GM18526 (cell line): ENCODE measurements around the gene TAF4.

Experiments
- POLR2A ChIP-seq: IDR thresholded peaks from 3 replicates; pipeline ENCODE4 v1.6.1; 2011; ENCODE audit not compliant: insufficient read length; ENCODE audit errors: extremely low read depth

Gene TAF4

DNA sequence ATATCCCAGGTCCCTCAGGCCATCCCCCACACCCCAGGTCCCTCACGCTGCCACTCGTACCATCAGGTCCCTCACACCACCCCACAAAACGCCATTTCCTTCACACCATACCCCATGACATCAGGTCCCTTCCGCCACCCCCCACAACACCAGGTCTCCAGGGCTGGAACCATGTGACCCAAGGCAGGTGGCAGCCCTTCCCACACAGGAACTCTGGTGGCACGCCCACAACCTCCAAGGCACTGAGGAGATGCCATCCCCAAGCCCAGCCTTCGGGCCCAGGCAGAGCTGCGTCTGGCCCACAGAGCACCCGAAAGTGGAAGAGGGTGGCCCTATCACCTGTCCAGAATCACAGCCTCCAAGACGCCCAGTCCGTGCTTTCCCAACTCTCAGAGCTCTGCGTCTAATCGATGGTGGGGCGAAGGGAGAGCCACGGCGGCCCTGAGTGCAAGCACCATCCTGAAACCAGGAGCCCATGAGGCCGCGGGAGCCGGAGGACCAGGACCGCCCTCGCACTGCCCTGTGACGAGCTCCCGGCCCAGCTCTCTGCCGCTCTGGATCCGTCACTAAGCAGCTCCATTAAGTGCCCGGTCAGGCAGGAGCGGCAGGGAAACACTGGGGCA, 12.7 kb downstream of the TAF4 start:
- no peak for TF ChIP-seq POLR2A

DNA sequence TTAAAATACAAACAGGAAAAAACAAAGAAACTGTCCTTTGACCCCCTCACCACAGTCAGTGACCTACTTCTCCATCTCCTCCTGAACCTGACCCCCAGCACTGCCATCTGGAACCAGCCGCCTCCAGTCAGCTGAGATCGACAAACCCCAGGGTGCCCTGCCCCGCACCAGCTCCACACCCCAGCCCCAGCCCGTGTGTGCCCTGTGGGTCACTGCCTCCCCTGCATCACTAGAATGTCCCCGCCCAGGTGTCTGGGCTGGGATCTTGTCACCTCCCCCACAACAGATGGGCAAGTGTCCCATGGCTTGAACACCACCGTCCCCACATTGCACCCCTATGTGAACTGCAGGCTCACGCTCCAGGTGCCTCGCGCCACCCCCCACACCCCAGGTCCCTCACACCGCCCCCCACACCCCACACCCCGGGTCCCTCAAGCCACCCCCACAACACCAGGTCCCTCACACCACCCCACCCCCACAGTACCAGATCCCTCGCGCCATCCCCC, 13.3 kb downstream of the TAF4 start:
- TF ChIP-seq POLR2A, result no peak

DNA sequence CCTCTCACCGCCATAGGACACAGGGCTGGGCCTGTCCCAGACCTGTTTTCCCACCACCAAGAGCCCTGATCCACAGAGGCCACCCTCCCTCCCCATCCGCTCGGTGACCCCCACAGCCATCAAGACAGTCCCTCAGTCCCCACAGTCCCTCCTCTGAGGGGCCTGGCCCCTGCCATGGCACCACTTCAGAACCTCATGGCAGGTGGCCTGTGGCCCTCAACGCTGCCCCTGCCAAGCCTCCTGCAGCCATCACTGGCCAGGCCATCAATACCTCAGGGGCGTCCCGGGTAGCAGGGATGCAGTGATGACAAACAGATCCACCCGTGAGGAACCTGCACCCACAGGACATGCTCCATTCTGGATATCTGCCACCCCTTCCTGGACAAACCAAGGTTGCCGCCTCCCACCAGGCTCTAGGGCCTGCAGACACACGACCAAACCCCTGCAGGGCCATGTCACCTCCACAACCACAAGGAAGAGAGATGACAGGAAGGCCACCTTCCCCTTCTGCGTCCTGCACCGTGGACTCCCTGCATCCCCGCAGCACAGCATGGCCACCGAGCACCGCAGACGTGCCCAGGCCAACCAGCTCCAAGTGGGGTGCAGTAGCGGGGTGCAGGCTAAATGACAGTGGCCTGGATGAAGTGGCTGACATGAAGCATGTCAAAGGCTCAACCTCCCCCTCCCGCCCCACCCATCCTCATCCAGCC, 14.0 kb downstream of the TAF4 start:
- no peak for TF ChIP-seq POLR2A

DNA sequence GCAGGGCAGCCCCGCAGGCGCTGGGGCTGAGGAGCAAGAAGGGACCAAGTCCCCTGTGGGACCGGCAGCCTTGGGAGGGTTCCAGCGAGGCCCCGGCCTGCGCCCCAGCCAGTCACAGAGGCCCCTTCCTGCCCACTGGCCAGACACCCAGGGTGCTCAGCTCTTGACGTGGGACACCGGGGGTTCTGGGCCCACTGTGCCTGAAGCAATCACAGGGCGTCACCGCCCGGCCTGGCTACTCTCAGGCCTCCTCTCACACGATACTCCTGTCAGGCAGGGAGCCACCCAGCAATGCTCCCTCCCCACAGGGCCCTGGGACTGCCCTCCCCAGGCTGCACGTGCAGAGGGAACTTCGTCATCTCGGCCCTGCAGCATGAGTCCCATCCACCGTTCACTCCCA, 14.5 kb downstream of the TAF4 start:
- no peak for TF ChIP-seq POLR2A

DNA sequence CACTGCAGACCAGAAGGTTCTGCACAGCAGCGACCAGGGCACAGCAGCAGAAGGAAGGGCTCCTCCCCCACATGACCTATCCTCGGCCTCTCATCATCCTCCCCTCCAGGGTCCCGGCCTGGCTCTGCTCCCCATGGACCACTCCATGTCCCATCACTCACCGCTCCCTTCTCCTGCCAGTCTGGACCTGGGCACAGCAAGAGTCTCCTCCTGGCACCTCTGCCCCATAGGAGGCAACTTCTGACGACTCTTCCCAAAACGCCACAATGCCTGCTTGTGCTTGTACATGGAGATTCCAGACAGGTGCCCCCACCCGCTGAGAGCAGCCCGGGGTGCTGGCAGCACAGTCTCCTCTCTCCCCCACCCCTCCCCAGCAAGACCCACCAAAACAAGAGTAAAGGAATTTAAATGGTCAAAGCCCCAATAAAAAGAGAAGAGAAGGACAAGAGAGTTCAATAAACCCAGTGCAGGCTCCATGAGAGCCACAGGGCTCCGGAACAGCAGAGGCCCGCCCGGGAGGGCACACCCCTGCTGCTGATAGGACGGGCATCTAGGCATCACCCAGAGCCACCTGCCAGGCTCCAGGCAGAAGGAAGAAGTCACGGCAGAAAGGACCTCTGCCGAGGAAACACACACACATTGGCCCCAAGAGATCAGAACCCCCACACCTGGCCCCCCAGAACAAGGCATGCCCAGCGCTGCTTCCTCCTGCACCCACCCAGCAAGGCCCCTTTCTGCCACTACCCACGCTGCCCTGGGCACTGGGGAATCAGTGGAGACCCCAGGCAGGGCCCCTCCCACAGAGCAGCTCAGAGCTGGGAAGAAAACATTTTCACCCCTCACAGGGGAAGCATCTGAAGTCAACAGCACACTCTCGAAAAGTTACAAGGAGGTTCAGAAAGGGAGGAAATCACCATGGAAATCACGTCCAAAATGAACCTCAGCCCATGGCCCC, 15.2 kb downstream of the TAF4 start:
- TF ChIP-seq POLR2A, result no peak

DNA sequence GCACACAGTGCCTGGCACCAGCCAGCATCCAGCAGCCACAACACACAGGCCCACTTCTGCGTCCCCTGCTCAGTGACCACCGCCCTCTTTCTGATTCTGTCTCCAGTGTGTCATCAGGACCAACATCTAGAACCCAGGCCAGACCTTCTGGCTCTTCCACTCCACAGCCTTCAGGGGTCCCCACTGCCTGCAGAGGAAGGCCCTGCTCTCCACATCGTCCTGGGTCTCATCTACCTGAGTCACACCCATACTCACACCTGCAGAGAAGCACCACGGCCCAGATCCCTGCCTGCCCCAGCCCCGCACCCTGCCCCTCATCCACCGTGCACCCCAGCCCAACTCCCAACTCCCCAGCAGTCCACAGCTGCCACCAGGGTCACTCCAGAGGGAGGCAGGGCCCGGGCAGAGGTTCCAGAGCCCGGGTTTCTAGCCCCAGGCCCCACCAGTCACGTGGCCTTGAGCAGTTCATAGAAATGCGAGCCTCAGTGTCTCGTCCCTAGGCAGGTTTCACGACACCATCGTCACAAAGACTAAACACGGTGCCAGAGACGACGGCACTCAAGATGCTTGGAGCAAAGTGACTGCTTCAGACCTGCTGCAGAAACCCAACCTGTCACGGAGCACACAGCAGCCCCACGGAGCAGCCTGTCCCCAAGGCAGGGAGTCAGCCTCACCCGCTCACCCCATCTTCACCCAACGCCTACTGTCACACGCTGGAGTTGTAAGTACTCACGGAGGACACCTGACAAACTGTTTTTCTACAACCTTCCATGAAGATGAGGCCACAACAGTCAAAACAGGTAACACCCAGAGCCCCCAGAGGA, 16.1 kb downstream of the TAF4 start:
- TF ChIP-seq POLR2A, result no peak

DNA sequence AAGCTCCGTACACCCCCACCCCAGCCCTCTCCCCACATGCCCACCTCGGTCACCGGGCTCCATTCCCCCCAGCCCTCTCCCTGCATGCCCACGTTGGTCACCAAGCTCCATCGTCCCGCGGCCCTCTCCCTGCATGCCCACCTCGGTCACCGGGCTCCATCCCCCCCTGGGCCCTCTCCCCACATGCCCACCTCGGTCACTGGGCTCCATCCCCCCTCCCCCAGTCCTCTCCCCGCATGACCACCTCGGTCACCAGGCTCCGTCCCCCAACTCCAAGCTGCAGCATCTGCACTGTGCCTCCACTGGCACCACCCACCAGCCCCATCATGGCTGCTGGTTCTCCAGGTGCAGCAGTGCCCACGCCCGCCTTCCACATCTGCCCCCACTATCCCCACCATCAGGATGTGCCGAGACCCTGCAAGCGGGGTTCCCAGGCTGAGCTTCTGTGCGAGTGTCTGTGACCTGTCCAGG, 16.8 kb downstream of the TAF4 start:
- TF ChIP-seq POLR2A, result no peak

DNA sequence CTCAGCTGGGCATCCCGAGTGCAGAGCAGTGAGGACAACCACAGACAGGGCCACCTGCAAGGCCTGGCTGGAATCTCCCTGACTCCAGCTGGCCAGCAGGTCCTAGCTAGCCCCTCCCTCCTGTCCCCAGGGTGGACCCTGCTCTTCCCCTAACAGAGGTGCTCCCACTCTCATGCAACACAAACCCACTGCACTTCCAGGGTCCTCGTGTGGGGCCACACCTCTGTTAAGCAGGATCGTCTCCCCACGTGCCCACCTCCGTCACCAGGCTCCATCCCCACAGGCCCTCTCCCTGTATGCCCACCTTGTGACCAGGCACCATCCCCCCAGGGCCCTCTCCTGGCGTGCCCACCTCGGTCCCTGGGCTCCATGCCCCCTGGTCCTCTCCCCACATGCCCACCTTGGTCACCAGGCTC, 17.3 kb downstream of the TAF4 start:
- TF ChIP-seq POLR2A, result no peak

DNA sequence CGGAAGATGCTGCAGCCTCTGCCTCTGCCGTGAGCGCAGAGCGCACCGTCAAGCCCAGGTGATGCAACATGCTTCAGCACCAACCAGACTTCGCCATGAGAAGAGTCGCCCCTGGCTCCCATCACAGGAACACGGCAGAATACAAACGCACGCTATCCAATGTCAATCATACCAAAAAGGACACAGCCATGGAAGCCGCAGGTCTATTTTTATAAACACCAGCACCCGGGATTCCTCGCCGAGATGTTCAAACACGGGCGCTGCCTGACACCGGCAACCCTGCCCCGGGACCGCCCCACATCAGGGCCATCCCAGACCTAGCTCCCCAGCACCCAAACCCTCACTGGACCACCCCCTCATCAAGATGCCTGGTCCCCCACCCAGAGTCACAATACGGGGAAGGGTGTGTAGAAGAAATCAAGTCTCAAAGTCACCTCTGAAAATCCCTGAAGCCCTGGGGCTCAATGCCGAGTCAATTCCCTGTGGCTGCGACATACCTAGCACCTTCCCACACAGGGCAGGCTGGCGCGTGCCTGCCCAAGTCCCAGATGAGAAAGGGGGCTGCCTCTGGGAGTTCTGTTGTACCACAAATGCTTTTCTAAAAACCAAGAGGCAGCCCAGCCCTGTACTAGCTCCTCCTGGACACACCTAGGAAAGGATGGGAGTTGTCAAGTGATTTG, 17.9 kb downstream of the TAF4 start:
- TF ChIP-seq POLR2A, result no peak

DNA sequence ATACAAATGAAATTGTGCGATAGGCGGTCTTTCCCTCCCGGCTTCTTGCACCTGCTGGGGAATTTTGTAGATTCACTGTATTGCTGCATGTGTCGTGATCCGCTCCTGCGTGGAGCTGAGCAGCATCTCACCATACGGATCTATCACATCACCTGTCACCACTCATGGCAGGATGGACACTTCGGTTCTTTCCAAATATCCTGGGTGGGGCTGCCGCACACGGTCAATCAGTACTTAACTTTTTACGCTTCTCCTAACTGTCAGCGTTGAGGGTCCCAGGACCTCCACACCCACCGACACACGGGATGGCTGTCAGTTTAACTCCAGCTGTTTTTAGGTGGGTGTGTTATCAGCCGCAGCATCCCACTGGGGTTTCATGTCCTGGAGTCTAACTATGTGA, 19.2 kb downstream of the TAF4 start:
- no peak for TF ChIP-seq POLR2A

DNA sequence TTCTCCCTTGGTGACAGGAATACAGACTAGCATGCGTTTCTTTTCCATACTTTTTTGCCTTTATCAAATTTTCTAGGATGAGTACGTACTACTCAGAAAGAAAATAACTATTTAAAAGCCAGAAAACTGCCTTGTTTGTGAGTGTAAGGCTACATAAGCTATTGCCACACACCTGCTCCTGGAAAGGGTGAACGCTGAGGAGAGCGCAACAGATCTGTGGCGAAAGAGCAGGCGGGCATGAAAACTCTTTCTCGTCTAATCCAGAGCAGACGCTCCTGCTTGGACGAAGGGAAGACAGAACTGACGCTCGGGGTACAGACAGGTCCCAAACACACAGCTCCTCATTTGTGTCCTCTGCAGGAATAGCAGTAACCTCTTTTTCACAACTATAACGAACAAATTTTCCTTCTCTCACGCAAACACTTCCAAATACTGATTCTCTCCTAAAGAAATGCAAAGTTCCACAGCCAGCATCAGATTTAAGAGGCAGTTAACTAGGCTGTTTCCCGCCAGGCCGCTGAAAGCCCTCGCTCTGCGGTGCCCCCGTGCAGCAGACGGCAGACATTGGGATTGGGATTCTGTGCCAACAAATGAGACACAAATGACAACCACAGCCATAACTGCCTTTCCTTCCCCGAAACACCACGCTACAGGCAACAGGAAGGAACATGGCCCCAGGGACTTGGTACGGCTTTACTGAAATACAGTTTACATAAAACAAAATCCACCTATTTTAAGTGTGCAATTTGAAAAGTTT, 20.0 kb downstream of the TAF4 start:
- TF ChIP-seq POLR2A, result no peak

DNA sequence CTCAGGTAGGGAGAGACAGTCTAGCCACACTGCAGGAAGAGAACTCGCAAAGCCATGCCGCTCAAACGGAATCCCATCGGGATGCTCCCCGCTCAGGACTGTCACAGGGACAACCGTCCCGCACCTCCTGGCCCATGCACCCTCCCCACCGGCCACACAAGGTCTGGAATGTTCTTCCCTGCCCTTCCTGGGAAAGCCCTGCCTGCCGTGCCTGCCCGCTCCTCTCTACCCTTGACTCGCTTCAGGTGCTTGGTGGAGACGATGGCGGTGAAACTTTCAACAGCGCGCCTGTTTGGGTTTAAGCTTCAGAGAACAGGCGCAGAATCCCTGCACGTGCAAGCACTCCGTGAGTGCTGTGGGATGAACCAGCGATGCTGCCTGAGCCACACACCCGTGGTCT, 20.6 kb downstream of the TAF4 start:
- no peak for TF ChIP-seq POLR2A

DNA sequence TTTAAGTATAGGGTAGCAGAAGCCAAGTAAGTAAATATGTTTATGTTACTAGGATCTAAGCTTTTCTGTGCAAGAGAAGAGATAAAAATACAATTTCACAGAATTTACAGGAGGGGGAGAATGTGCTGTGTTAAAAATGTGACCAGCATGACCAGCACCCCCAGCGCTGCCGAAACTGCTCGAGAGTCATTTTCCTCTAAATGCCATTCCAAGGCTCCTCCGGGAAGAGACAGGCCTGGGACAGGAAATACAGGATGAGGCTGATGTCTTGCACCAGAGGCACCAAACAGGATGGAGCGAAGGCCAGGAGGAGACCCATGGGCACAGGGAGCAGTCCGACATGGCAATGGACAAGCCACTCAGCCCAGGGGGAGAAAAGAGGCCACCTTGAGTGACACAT, 21.1 kb downstream of the TAF4 start:
- no peak for TF ChIP-seq POLR2A
